Neuron (in vitro differentiated cells): ENCODE data around the gene TOMM70.

Experiments used
- H2AFZ ChIP-seq: one replicate; pipeline ENCODE4 v1.6.1; 2013; ENCODE audit warnings: low read depth, mild to moderate bottlenecking, inconsistent platforms, low read length, moderate library complexity
- H3K27me3 ChIP-seq: one replicate; pipeline ENCODE4 v1.6.1; 2013; ENCODE audit warnings: low read length; ENCODE audit not compliant: insufficient read depth
- H3K36me3 ChIP-seq: one replicate; pipeline ENCODE4 v1.6.1; 2013; ENCODE audit warnings: low read length; ENCODE audit not compliant: insufficient read depth
- H3K4me1 ChIP-seq: one replicate; pipeline ENCODE4 v1.6.1; 2013; ENCODE audit warnings: low read length; ENCODE audit not compliant: insufficient read depth
- H3K4me3 ChIP-seq: 2 replicates; pipeline ENCODE4 v1.5.1; 2013; ENCODE audit warnings: mild to moderate bottlenecking, low read length, moderate library complexity
- H3K9me3 ChIP-seq: one replicate; pipeline ENCODE4 v1.6.1; 2013; ENCODE audit warnings: low read length

The TOMM70 gene

DNA sequence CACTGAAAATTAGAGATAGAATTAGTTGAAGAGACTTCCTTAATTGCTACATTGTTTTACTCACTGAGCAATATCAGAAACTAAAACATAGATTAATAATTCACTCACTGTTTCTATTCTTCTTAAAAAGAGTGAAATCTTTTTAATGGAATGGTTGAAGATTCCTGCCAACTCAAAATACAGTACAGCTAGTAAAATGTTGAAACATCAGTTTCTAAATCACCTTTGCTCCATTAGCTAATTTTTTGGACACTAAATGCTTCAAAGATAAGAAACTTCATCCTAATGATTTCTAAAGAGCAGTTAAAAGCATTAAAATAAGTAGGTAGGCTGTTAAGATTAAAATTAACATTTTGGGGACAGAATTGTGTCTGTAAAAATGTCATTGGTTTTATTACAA lies 76.8 kb downstream of the TOMM70 start:
- Histone ChIP-seq H3K36me3 (peaks cover 19% of the 10 kb centered on the region), H3K4me3 (no peak overlapping the region), H2AFZ (no peak overlapping the region), H3K9me3 (no peaks in the 10 kb centered on the region), H3K27me3 (no peaks in the 10 kb centered on the region), H3K4me1 (no peaks in the 10 kb centered on the region)

DNA sequence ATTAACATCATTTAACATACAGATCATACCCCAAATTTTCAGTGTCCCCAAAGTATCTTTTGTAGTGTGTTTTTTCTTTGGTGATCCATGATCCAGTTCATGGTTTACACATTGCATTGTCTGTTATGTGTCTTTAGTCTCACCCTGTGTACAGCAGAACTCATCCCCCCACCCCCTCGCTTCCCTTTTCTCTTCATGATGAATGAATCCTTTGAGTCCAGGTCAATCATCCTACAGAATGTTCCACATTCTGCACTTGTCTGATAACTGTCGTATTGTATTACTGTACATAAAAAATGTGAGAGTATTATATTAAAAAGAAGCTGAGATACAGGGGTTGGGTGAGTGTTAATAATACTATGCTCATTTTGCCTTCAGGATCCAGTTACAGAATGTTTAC lies 80.9 kb downstream of the TOMM70 start:
- Histone ChIP-seq H3K4me3 (no peak overlapping the region), H2AFZ (no peak overlapping the region), H3K4me1 (no peaks in the 10 kb centered on the region), H3K36me3 (peaks cover 18% of the 10 kb centered on the region), H3K27me3 (no peaks in the 10 kb centered on the region), H3K9me3 (no peaks in the 10 kb centered on the region)

DNA sequence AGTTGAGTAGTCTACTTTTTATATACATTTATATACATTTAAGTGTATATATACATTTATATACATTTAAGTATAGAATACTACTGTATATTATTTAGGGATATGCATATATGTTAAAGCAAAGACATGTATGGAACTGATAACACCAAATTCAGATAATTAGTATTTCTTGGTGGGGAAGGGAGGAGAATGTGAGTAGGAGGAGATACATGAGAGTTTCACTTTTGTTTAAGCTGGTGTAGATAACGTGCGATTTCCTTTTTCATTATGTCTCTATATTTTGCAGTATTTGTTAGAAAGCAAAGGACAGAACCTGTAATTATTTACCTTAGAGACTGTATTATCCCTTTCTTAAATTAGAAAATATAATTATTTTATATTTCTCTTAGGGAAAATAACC lies 83.0 kb downstream of the TOMM70 start:
- no peak overlapping the region for H3K4me3 ChIP-seq
- no peaks in the 10 kb centered on the region for H3K27me3 ChIP-seq
- H3K36me3 ChIP-seq, result peaks cover 15% of the 10 kb centered on the region

DNA sequence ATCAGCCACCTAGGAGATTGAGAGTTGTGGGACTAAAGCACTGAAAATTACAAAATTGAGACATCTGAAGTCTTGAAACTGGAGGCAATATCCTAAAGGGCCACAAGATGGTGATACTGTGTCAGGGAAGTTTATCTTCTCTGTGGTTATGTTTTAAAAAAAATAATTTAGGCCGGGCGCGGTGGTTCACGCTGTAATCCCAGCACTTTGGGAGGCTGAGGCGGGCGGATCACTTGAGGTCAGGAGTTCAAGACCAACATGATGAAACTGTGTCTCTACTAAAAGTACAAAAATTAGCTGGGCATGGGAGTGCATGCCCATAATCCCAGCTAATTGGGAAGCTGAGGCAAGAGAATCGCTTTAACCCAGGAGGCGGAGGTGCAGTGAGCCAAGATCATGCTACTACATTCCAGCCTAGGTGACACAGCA lies 84.2 kb downstream of the TOMM70 start:
- H3K4me1 ChIP-seq, result no peaks in the 10 kb centered on the region
- H3K36me3 ChIP-seq, result peaks cover 18% of the 10 kb centered on the region
- H2AFZ ChIP-seq, result no peak overlapping the region
- no peak overlapping the region for H3K4me3 ChIP-seq
- H3K27me3 ChIP-seq, result no peaks in the 10 kb centered on the region
- H3K9me3 ChIP-seq, result no peaks in the 10 kb centered on the region

More for the DNA sequence above, 83.0 kb downstream of the TOMM70 start:
- no peaks in the 10 kb centered on the region for H3K9me3 ChIP-seq
- no peaks in the 10 kb centered on the region for H3K4me1 ChIP-seq
- H2AFZ ChIP-seq, result no peak overlapping the region
